ENCODE results near the gene DMBX1.

DMBX1 gene

DNA sequence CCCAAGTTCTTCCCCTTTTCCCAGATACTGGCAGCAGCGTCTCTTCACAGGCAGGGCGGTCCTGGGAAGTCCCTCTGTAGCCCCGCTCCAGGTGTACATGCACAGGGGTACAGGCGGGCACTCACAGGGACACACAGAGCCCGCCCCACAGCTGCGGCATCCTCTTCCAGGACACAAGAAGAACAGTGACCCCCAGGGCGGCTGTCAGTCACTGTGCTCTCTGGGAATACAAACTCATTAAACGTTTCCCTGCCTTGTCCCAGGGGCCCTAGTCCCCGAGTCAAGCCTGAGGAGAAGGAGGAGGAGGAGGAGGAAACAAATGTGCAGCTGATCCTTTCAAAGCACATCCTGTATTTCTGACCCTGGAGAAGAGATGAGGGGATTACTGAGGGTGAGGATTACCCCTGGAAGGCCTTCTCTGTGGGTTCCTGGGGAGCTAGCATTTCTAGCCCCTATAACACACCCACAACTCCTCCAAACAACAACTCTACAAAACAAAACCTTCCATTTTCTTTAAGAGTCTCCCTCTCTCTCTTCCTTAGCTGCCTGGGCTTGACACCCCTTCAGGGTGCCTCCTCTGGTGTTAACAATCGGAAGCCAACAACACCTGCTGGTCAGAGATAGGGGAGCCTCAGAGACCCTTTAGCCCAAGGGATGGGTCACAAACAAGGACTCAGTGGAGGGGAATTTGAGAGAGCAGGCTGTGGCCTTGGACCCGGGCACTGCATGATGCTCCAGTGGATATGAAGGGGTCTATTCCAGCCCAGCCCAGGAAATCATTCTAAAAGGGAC lies 28.4 kb upstream of the DMBX1 start:
- no peak for DNase-seq

DNA sequence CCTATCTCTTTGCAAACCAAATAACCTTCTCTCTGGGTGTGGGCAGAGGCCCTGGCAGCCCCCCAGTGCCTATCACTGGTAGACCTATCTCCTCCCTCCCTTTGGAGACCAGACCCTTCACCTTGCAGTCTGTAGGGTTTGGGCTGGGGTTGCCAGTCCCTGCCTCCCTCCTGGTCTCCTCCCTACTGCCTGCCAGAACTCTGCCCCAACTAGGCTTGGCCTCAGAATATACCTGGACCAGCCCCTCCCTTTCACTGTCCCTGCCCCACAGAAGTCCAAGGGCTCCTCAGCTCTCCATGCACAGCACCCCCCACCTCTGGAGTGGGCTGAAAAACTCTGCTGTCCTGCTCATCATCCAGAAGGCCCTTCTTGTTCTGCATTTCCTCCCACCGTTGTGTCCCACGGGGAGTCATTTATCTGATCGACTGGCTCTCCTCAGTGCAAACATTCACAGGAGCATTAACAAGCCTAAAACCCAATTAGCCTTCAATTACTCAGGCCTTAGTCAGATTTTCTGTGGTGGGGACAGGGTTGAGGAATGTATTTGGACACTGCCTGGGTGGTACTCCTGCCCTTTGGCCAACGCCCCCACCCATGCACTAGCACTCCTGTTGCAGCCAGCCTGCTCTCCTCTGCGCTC lies 27.7 kb upstream of the DMBX1 start:
- no peak for DNase-seq

DNA sequence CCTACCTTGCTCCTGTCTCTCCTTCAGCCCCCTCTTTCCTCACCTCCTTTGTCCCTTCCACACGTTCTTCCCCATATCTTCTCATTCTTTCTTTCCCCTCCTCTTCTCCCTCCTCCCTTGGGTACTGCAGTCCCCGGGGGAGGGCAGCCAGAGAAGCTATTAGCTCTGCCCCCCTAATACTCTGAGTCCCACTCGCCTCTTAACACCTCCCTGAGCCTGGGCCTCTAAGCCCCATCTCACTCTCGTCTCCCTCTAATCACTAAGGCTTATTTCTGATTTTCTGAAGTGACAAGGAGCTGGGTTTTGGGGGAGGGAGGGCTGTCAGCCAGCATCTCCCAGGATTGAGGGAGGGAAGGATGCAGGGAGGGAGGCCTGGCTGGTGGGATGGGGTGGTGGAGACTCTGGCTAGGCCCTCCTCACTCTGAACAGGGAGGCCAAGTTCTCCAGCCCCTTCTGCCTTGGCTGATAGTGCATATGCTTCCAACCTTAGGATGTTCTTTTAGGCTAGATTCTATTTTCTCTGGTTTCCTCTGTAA lies 25.6 kb upstream of the DMBX1 start:
- DNase-seq: no peak

DNA sequence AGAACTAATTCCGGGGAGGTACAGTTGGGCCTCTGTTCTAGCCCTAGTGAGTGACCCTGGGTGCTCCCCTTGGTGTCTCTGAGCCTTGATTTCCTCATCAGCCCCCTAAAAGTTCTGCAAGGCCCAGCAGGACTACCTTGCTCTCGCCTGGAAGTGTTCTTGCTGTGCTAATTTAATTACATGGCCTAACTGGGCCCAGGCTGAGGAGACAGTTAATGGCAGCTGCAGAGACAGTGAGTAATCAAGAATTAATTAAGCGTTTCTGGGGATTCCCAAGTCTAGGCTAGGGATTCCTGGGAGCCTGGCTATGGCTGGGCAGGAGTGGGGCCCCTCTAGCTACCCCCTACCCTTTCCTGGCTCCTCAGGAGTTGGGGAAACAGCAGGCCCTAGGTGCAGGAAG lies 24.7 kb upstream of the DMBX1 start:
- DNase-seq: no peak

DNA sequence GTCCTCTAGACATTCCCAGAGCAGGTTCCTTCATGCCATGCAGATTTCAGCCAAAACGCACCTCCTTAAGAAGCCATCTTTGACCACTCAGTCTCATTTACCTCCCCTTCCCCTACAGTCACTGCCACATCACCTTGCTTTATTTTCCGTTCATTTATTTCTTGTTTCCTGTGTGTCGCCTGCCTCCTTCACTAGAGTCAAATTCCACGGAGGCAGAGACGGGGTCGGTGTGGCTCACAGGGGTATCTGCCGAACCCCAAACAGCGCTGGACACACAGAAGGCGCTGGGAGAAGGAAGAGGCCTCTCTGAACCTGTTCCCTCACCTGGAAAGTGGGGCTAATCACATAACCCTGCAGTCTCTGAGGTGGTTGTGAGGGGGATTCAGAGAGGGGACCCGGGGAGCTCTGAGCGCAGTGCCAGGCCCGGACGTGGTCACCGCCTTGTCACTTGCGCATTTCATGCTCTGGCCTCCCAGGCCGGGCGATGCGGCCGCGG lies 23.6 kb upstream of the DMBX1 start:
- DNase-seq: no peak

DNA sequence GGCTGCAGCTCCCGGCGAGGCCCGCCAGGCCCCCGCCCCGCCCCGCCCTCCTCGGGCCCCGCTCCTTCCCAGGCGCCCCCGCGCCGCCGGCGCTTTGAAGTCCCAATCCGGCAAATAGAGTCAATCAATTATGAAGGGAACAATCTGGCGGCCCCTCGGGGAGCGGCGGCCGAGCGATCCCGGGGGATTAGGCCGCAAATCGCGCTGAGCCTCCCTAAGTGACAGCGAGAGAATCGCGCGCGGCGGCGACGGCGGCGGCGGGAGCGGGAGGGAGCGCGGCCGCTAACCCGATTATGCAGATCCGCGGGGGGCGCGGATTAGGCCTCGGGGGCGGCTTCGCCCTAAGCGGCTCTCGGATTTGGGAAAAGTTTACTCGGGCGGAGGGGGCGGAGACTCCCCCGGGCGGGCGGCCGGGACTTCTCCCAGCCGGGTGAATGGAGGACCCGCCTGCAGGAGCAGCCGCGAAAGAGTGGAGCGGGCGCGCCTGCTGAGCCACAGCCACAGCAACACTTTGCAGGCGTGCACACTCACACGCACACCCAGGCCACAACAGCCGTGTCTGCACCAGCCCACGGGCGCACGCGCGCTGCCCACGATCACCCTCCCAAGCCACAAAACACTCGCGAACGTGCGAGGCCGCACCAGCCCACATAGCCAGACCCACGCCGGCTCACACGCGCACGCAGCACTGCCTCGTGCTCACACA lies 23.0 kb upstream of the DMBX1 start:
- DNase-seq: no peak

DNA sequence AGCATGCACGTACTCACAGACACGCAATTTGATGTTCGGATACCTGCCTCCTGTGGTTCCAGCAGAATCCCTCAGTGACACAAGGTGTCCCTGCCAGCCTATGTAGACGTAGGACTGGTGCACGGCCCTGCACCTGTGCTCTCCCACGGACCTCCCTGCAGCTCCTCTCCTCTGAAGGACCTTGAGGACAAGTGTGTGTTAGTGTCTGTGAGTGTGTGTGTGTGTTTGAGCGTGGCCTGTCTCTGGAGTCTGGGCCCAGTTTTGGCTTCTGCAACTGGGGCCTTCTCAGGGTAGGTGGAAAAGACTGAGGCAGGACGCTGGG lies 22.5 kb upstream of the DMBX1 start:
- DNase-seq: no peak

DNA sequence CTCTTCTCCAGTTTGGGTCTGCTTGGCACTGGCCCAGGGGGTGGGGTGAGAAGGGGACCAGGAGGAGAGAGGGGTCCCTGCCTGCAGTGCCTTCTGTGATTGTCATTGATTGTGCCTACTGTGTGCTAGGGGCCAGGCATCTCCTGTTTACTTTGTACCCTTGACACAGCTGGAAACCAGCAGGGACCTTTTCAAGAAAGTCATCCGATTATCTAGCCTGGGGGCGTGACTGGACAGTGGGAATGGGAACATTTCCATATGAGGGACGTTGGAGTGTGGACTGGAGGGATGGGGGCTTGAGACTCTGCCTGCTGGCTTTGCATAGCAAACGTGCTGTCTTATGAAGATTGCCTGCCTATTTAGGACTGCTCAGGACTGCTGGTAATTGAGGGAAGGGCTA lies 19.8 kb upstream of the DMBX1 start:
- DNase-seq: no peak

DNA sequence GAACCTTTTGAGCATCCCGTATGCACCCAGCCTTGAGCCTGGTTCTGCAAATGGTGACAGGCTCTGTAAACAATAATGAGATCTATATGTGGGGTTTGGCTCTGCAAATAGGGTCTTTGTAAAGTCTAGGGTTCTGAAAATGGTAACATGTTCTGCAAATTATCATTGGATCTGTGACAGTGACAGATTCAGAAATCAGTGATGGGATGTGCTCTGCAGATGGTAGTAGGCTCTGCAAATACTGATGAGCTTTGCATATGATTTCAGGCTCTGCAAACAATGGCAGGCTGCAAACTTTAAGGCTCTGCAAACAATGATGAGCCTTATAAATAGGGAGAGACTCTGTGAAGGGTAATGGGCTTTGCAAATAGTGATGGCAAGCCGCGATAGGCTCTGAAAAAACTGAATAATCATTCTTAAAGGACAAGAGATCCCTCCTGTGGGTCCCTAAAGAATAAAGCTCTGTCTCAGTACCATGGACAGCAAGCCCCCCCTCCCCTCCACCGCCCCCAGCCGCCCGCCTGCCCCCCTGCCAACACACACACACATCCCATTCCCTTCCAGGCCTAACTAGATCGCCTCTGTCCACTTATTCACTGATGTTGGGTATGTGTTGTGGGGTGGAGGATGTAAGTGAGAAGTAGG lies 17.7 kb upstream of the DMBX1 start:
- no peak for DNase-seq

DNA sequence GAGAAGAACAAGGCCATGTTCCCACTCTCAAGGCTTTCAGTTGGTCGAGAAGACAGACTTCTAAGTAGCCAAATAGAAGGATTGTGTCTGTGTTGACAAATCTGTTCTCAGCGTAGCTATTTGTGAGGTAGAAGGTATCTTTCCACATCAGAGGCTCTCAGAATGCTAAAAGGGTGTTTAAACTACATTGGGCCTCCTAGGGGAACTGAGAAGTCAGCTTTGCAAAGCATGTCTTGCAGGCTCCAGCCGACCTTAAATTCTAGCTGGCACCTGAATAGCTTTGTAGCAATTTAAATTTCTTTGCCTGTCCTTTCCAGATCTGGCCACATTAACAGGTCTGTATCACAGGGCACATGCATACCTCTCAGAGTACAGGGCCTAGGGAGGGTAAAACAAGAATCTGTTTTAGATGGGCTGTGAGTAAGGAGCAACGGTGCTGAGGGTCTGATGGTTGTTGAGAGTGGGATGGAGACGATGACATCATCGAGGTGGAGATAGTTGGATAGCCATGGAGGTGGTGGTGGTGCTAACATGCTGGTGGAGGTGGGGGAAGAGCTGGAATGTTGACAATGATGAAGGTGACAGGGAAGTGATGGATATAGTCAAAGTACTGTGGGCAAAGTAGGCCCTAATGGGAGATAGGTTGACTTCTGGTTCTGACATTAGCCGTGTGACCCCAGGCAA lies 17.0 kb upstream of the DMBX1 start:
- DNase-seq: no peak

DNA sequence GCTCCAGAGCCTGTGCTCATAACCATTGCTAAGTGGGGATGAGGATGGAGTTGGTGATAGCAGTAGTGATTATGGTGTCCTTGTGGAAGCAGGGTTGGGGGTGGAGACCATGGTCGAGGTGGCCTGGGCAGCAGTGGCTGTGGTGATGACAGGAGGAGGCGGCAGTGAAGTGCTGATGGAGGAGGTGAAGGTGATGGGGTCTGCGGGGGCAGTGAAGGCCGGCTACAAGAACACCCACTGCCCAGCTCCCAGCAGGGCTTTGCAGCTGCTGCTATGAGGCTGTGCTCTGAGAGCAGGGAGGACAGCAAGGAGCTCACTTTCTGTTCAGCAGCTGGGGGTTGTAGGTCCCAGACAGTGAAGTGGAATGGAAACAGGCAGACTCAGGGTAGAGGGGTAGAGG lies 15.6 kb upstream of the DMBX1 start:
- DNase-seq: no peak

DNA sequence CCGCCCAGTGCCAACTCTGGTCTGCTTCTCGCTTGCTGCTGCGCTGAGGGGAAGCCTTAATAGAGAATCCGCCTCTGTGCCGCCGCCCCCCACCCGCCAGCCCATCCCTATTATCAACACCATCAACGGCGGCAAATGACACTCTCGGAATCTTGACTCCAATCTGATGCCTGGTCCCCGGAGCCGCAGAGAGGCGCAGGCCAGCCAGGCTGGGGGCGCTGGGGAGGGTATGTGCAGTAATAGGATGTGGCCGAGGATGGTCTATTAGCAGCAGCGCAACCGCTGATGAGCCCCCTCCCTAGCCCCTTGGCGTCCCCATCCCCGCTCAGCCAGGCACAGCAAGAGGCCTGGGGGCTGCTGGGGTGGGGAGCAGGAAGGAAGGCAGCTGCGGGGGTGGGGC lies 15.1 kb upstream of the DMBX1 start:
- no peak for DNase-seq

DNA sequence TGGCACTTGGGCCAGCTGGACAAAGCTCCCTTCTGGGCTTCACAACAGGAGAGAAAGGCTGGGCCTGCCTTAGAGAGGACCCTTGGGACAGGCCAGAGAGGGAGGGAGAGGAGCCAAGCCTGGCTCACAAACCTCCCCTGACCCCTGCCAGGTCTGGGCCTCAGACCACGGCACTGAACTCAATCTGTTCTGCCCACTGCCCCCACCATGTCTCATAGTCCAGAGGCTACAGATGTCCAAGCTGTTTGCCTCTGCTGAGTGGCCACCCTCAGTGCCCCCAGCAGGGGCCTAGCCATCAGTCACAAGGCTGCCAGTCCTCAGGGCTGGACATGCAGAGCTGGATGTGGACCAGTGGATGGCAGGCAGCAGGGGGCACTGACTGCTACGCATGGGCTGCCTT lies 13.0 kb upstream of the DMBX1 start:
- no peak for DNase-seq

DNA sequence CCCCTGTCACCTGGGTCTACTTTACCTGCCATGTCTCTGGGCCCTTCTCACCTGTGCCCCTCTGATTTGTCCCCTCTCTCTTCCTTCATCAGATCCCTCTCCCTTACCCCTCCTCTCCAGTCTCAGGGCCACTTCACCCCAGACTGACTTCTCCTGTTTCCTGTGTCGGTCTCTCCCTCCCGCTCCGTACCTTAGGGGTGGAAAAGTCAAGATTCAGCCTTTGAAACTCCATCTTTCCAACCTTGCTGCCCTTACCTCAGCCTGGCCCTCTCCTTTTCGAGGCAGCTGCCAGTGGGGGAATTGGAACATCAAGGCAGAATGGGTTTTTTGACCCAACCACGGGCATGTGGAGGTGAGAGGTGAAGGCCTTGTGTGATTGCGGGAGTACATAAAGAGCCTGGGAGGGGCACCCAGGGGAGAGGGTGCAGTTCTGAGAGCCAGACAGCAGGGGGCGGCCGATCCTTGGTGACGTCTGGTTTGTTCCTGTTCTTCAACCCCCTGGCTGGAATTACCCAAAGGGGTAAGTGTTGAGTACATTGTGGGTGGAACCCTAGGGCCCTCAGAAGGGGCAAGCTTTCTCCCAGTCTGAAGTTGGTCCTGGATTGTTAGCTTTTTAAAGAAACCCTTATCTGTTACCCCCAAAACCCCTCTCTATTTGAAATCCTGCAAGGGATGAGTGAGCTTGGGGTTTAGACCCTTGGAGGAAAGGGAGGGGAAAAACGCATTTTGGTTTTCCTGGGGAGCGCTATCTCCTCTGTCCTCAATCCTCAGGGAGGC lies 12.3 kb upstream of the DMBX1 start:
- peak; percentile 44 for DNase-seq

DNA sequence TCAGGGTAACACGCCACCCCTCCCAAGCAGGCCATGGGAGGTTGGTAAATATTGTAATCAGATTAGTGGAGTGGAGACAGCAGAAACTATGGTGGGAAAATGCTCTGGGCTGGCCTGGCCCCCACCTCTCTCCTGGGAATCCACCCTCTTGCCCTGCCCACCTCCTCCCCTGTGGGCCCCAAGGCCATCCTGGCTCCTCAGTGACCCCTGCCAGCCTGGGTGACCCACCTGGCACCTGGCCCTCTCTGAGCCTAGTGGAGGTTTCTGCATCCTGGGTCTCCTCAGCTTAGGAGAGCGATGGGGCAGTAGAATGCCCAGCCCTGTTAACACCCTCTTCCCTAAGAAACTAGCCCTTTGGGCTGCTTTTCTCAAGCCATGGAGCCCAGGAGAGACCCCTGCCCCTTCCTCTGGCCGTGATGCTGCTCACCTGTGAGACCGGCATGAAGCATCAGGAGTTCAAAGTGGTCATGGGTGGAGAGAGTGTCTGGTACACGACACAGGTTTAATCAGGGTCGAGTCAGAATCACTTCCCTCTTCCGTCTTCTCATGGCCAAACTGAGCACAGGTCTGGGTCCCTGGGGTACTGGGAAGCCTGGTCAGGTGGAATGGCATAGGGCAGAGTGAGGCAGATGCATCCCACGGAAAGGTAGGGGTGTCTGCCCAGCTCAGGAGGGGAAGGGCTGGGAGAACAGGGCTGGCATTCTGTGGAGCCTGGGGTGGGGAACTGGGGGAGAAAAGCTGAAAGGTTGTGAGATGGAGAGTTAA lies 10.7 kb upstream of the DMBX1 start:
- DNase-seq: no peak

DNA sequence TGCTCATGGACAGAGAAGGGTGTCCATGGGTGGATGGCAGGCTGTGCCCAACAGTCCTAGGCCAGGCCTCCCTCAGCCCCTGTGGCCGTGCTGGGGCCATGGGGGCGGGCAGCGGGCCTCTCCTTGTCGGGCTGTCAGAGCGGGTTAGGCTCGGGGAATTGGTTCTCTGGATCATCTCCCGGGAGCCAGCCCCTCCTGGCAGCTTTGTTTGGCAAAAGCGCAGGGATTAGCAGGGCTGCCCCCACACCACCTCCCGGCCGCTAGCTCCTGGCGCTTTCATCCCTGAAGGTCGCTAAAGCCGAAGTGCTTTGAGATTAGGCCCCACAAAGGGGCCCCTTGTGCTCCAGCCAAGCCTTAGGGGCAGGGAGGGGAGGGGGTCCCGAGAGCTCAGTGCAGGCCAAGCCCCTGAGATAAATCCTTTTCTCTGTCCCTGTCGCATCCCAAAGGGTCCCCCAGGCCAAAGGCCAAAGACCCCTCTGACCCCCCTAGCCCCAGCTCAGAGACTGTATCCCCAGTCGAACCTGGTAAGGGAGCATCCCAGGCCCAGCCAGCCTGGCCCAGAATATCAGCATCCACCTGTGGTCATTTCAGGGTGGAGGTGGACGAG lies 9.8 kb upstream of the DMBX1 start:
- DNase-seq: no peak

DNA sequence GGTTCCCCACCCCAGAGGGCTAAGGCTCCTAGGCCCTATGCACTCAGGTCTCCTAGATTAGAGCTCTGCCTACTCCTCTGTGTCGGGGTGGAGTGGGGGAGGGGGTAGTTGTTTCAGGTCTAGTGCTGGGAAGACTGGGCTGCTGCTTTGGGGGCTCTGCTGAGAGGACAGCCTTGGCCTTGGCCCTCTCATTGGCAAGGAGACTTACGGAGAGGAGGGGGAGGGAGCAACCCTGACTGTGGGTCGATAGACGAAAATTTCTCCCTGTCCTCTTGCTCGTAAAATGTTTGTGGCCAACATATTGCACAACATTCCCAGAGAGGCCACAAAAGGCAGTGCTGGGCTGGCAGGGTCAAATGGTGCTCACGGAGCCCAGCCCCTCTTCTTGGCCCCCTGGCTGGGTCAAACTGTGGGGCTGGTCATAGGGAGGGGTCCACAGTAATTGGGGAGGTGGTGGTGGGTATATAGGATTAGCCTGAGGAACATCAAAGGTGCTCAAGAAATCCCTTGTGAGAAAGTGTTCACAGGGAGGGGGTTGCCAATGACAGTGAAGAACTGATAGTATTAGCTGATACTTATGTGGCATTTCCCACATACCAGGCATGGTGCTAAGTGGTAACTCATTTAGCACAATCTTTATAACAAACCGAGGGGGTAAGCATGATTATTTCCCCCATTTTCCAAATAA lies 8.5 kb upstream of the DMBX1 start:
- DNase-seq: no peak

DNA sequence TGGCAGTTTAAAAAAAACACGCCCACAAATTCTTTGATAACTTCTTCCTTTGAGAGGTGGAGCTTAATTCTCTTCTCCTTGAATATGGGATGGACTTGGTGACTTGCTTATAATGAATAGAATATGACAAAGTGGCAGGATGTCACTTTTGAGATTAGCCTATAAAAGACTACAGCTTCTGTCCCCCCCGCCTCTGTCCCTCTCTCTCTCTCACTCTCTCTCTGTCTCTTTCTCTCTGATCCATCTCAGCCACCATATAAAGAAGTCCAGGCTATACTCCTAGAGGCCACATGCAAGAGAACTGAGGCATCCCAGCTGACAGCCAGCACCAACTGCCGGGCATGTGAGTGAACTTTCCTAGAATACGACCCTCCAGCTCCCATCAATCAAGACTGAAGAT lies 7.7 kb upstream of the DMBX1 start:
- no peak for DNase-seq

DNA sequence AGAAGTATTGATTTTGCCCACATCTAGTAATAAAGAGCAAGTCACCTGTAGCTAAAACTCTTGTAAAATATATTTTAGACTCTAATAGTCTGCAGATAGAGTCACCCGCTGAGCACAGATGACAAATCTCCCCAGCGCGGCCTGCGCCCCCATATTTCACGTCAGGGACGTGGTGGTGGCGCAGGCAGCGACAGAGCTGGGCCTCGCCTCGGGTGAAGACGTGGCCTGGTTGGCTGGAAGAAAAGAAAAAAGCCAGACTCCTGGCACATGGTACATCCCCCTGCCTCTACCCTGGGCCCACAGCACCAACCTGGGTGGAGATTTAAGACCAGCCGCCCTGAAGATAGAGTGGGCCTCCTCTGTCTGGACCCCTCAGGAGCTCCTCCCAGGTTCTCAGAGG lies 6.0 kb upstream of the DMBX1 start:
- DNase-seq: no peak

Data from KG1 (cell line).